NCI-H1048 (cell line): ENCODE measurements around the gene RPL37.
"Not testable (repeated sequence)": the region's sequence is repeated elsewhere in the genome, so short reads cannot be mapped to it uniquely, and the experiment has no call there.

ENCODE experiments used
- DNase-seq: peaks from one replicate; lab custom pipeline; 2025; lab: John Stamatoyannopoulos, UW

The RPL37 gene

GRCh38 chr5:40796487-40796889 lies 38.5 kb downstream of the RPL37 start:
- DNase-seq = no peak

GRCh38 chr5:40794877-40795276 lies 40.1 kb downstream of the RPL37 start:
- DNase-seq = not testable (repeated sequence)

- not testable (repeated sequence) for DNase-seq
These were observed 40.7 kb downstream of the RPL37 start for GRCh38 chr5:40794340-40794739.

- DNase-seq = not testable (repeated sequence)
These were observed 42.3 kb downstream of the RPL37 start for GRCh38 chr5:40792691-40793090.

- DNase-seq = no peak
These were observed 43.3 kb downstream of the RPL37 start for GRCh38 chr5:40791715-40792139.

GRCh38 chr5:40790947-40791593 lies 44.0 kb downstream of the RPL37 start:
- no peak for DNase-seq

GRCh38 chr5:40788941-40789340 lies 46.1 kb downstream of the RPL37 start:
- DNase-seq = not testable (repeated sequence)

- DNase-seq = no peak
These were observed 47.0 kb downstream of the RPL37 start for GRCh38 chr5:40787986-40788385.

GRCh38 chr5:40786664-40787063 lies 48.4 kb downstream of the RPL37 start:
- not testable (repeated sequence) for DNase-seq

GRCh38 chr5:40784916-40785315 lies 50.1 kb downstream of the RPL37 start:
- DNase-seq = no peak

GRCh38 chr5:40784027-40784653 lies 50.9 kb downstream of the RPL37 start:
- no peak for DNase-seq

- no peak for DNase-seq
These were observed 53.1 kb downstream of the RPL37 start for GRCh38 chr5:40781843-40782409.

- DNase-seq = no peak
These were observed 54.2 kb downstream of the RPL37 start for GRCh38 chr5:40780858-40781257.

GRCh38 chr5:40780199-40780598 lies 54.8 kb downstream of the RPL37 start:
- DNase-seq = no peak

GRCh38 chr5:40779561-40779960 lies 55.5 kb downstream of the RPL37 start:
- no peak for DNase-seq

GRCh38 chr5:40778133-40778532 lies 56.9 kb downstream of the RPL37 start:
- no peak for DNase-seq

GRCh38 chr5:40776658-40776977 lies 58.4 kb downstream of the RPL37 start:
- DNase-seq = no peak

- DNase-seq = no peak
These were observed 59.0 kb downstream of the RPL37 start for GRCh38 chr5:40775846-40776657.
